H1 (cell line): Measurements from ENCODE around the gene FAM193A.

Source experiments
- CEBPB ChIP-seq: IDR thresholded peaks from 2 replicates; pipeline ENCODE4 v1.6.1; 2012; ENCODE audit warnings: low read depth, low read length
- E2F6 ChIP-seq: IDR thresholded peaks from 2 replicates; pipeline ENCODE4 v1.6.1; 2012; ENCODE audit warnings: inconsistent platforms
- POLR2A ChIP-seq, 2 experiments: IDR thresholded peaks; 1 replicate in 1 of 2; 2 replicates in 1 of 2; pipeline ENCODE4 v1.6.1; 2011; ENCODE audit warnings: low read depth in 2 of 2, low read length in 2 of 2, mild to moderate bottlenecking in 2 of 2; ENCODE audit errors: control extremely low read depth in 1 of 2
- POLR2AphosphoS5 ChIP-seq: IDR thresholded peaks from 2 replicates; pipeline ENCODE4 v1.6.1; 2011; ENCODE audit warnings: low read depth, low read length
- SP2 ChIP-seq: IDR thresholded peaks from 2 replicates; pipeline ENCODE4 v1.6.1; 2012; ENCODE audit warnings: mild to moderate bottlenecking, low read length, inconsistent platforms
- SUZ12 ChIP-seq: fragments of 200-600 bp; sonication (generic); IDR thresholded peaks from 2 replicates; pipeline ENCODE4 v1.6.1; 2012; ENCODE audit warnings: mild to moderate bottlenecking, inconsistent platforms, low read length, moderate library complexity, mixed read lengths
- USF2 ChIP-seq: IDR thresholded peaks from 2 replicates; pipeline ENCODE4 v1.6.1; 2011; ENCODE audit warnings: low read length, improper control_type of control experiment

GRCh38 chr4:2734612-2735011, 198.2 kb downstream of the FAM193A start:
- TF ChIP-seq POLR2A (IDR thresholded peaks at IDR 0.05; ENCODE audit: control extremely low read depth in 1 of 2, low read depth in 2 of 2, low read length in 2 of 2) = no peak
- no peak for TF ChIP-seq CEBPB
- no peak for TF ChIP-seq E2F6
- TF ChIP-seq POLR2AphosphoS5 = no peak
- no peak for TF ChIP-seq SUZ12
- TF ChIP-seq SP2 = no peak
- TF ChIP-seq USF2 = no peak
